HEK293T (cell line): ENCODE measurements around the gene TMCO1.

Source experiments
- SUZ12 ChIP-seq: fragments of 450-650 bp; IDR thresholded peaks from 2 replicates; pipeline ENCODE4 v1.6.1; 2016; ENCODE audit warnings: mild to moderate bottlenecking
- TARDBP ChIP-seq: fragments of 450-650 bp; IDR thresholded peaks from 2 replicates; pipeline ENCODE4 v1.6.1; 2016

GRCh38 chr1:165696625-165697100 is 72.0 kb downstream of the TMCO1 start:
- TF ChIP-seq TARDBP = no peak
- no peak for TF ChIP-seq SUZ12
